Measurements from ENCODE around the gene FANK1. TPM values are rescaled to one million over a fixed set of nuclear protein-coding genes. Genes with fewer than 3 reads are reported as not detected.
A peak's percentile ranks its signal among the peaks of the same experiment; 100 is the strongest.

Gene FANK1
- total RNA-seq, 2 donors from 2014 or later = 0.60 to 4.5 TPM

DNA sequence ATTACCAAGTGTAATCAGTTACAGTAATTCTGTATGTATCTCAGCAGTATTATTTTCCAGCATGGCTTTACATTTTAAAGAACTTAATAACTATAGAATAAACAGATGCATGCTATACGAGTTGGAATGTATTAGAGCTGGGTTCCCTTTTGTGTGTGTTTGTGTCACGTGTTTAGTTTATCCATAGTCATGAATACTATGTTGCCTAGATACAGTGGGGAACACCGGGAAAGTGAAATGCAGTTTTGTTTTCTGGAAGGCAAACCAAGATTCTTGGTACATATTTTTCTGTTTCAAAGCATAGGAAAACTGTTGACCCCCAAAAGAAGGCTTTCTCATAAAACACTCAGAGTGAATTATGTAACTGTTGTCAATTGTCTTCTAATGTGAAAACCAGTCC is 119.0 kb downstream of the FANK1 start:
- Mint-ChIP-seq H3K4me1 (peaks cover 3% of the 10 kb centered on the region), H3K4me3 (no peak overlapping the region), H3K27ac (no peak overlapping the region), H3K36me3 (ENCODE audit: low read depth) (peaks cover 2% of the 10 kb centered on the region), H3K27me3 (peaks cover 21% of the 10 kb centered on the region)
- DNase-seq (no peak), ATAC-seq (no peak)
- no peaks in the 10 kb centered on the region for H3K9me3 ChIP-seq (ENCODE audit: control insufficient read depth, low read length, poor library complexity, severe bottlenecking)

DNA sequence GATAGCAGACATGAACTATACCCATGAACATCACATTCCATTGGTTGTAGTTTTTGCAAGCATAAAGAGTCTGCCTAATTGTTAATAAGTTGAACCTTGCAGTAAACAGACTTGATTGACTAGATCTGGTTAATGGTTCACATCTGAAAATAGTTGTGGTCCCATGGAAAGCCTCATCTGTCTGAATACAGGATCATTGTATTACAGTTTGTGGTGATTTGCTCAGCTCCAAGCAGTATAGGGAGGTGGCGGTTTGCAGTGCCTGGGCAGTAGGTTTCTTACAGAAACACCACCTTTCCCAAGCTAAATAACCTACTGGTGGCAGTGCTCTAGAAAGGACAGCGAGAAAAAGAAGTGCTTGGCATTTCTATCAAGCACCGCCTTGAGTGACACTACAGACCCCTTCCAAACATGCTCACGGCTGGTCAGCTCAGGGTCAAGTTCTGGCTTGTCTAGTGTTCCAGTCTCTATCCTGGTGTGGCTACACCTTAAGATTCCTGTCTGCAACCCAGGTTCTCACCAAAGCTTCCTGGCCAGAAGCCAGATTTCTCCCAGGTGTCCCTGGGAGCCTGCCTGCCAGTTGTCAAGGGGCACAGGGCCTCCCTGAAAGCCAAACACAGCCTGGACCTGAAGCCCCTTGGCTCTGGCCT is 119.9 kb downstream of the FANK1 start:
- ATAC-seq (no peak), DNase-seq (no peak)
- Mint-ChIP-seq H3K4me1 (peaks cover 3% of the 10 kb centered on the region), H3K27me3 (peaks cover 21% of the 10 kb centered on the region), H3K36me3 (ENCODE audit: low read depth) (peaks cover 2% of the 10 kb centered on the region), H3K27ac (no peak overlapping the region), H3K4me3 (no peak overlapping the region)
- no peaks in the 10 kb centered on the region for H3K9me3 ChIP-seq (ENCODE audit: control insufficient read depth, low read length, poor library complexity, severe bottlenecking)

GRCh38 chr10:126016882-126017281 is 120.5 kb downstream of the FANK1 start:
- H3K9me3 ChIP-seq (ENCODE audit: control insufficient read depth, low read length, poor library complexity, severe bottlenecking) = no peaks in the 10 kb centered on the region
- Mint-ChIP-seq H3K27ac (no peak overlapping the region), H3K27me3 (peaks cover 21% of the 10 kb centered on the region), H3K36me3 (ENCODE audit: low read depth) (peaks cover 2% of the 10 kb centered on the region), H3K4me3 (no peak overlapping the region), H3K4me1 (peaks cover 3% of the 10 kb centered on the region)
- no peak for DNase-seq
- ATAC-seq = no peak

- Mint-ChIP-seq H3K36me3 (ENCODE audit: low read depth) (no peaks in the 10 kb centered on the region), H3K27ac (no peak overlapping the region), H3K4me3 (no peak overlapping the region), H3K4me1 (no peaks in the 10 kb centered on the region), H3K27me3 (peaks cover 21% of the 10 kb centered on the region)
- DNase-seq (no peak), ATAC-seq (no peak)
- H3K9me3 ChIP-seq (ENCODE audit: control insufficient read depth, low read length, poor library complexity, severe bottlenecking) = no peaks in the 10 kb centered on the region
Observed at GRCh38 chr10:126017961-126018560, 121.7 kb downstream of the FANK1 start.

DNA sequence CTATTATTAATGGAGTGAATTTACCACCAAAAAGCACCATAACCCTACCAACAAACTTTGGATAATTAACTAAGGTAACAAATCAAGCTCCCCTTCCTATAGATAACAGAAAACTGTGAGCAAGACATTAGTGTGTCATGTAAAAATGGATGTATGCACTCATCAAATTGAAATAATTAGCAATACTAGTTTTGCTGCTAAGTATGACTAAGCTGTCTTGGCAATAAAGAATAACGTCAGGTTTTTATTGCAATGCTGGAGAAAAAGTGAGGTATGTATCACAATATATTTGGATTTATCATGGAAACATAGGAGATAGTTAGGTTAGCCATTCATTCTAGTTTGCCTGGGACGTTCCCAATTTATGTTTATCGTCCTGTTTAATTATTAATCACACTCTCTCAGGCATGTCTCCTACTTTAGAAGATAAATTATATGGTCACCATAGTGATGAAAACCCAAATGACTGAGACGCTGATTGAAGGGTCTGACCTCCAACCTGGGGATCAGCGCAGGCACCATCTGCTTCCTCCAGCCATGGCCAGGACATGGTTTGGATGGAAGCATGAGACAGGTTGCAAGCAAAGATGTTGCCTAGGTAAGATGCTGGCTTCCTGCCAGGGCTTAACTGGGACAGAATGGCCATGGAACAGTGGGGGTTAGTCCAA is 125.6 kb downstream of the FANK1 start:
- H3K27ac Mint-ChIP-seq = no peak overlapping the region
- no peaks in the 10 kb centered on the region for H3K9me3 ChIP-seq (ENCODE audit: control insufficient read depth, low read length, poor library complexity, severe bottlenecking)
- H3K27me3 Mint-ChIP-seq = peaks cover 15% of the 10 kb centered on the region
- DNase-seq = no peak
- no peak overlapping the region for H3K4me3 Mint-ChIP-seq
- no peaks in the 10 kb centered on the region for H3K36me3 Mint-ChIP-seq (ENCODE audit: low read depth)
- ATAC-seq = no peak
- no peaks in the 10 kb centered on the region for H3K4me1 Mint-ChIP-seq

DNA sequence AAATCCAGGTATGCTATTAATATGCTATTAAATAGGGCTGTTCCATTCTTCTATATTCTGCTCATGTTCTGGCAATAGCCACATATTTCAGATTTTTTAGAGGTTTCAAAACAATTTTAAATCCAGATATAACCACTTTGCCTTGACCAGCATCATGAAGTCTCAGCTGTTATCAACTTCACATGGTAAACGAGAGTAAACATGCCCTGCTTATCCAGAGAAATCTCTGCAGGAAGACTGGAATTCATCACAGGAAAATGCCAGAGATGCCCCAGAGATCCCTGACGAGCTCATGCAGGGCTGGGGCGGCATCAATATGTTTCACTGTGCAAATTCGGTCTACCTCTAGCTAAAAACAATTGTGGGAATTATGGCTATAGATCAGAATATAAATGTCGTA is 126.5 kb downstream of the FANK1 start:
- no peak overlapping the region for H3K4me3 Mint-ChIP-seq
- no peaks in the 10 kb centered on the region for H3K4me1 Mint-ChIP-seq
- H3K9me3 ChIP-seq (ENCODE audit: control insufficient read depth, low read length, poor library complexity, severe bottlenecking) = peaks cover 1% of the 10 kb centered on the region
- no peak overlapping the region for H3K27ac Mint-ChIP-seq
- H3K27me3 Mint-ChIP-seq = peaks cover 11% of the 10 kb centered on the region
- H3K36me3 Mint-ChIP-seq (ENCODE audit: low read depth) = no peaks in the 10 kb centered on the region
- DNase-seq = no peak
- ATAC-seq = no peak

DNA sequence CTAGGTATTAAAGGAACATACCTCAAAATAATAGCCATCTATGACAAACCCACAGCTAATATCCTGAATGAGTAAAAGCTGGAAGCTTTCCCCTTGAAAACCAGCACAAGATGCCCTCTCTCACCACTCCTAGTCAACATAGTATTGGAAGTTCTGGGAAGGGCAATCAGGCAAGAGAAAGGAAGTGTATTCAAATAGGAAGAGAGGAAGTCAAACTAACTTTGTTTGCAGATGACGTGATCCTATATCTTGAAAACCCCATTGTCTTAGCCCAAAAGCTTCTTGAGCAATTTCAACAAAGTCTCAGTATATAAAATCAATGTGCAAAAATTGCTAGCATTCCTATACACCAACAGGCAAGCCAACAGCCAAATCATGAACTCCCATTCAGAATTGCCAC is 131.3 kb downstream of the FANK1 start:
- H3K4me3 Mint-ChIP-seq = no peak overlapping the region
- H3K9me3 ChIP-seq (ENCODE audit: control insufficient read depth, low read length, poor library complexity, severe bottlenecking) = peaks cover 2% of the 10 kb centered on the region
- H3K27ac Mint-ChIP-seq = no peak overlapping the region
- no peak for DNase-seq
- H3K36me3 Mint-ChIP-seq (ENCODE audit: low read depth) = no peaks in the 10 kb centered on the region
- ATAC-seq = no peak
- H3K27me3 Mint-ChIP-seq = no peaks in the 10 kb centered on the region
- no peaks in the 10 kb centered on the region for H3K4me1 Mint-ChIP-seq

DNA sequence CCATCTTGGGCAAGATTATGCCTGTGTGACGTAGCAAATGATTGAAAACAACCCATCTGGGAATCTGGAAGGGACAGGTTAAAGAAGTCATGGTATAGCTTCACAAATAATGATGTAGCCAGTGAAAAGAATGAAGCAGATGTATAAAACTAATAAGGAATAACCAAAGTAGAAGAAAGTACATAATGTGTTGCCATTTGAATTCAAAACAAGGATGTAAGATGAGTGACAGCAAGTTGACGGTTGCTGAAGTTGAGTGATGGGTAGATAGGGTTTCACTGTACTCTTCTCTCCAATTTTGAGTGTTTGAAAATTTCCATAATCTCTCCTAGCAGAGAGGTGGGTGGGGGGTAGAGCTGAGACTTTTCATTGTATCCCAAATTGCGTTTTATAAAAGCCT is 133.6 kb downstream of the FANK1 start:
- H3K9me3 ChIP-seq (ENCODE audit: control insufficient read depth, low read length, poor library complexity, severe bottlenecking) = peaks cover 2% of the 10 kb centered on the region
- ATAC-seq (no peak), DNase-seq (no peak)
- Mint-ChIP-seq H3K36me3 (ENCODE audit: low read depth) (no peaks in the 10 kb centered on the region), H3K4me3 (no peak overlapping the region), H3K4me1 (no peaks in the 10 kb centered on the region), H3K27ac (no peak overlapping the region), H3K27me3 (no peaks in the 10 kb centered on the region)

- H3K9me3 ChIP-seq (ENCODE audit: control insufficient read depth, low read length, poor library complexity, severe bottlenecking) = no peaks in the 10 kb centered on the region
- Mint-ChIP-seq H3K4me3 (no peak overlapping the region), H3K27ac (no peak overlapping the region), H3K36me3 (ENCODE audit: low read depth) (no peaks in the 10 kb centered on the region), H3K27me3 (no peaks in the 10 kb centered on the region), H3K4me1 (no peaks in the 10 kb centered on the region)
- ATAC-seq (no peak), DNase-seq (no peak)
Observed at GRCh38 chr10:126034586-126034985, 138.2 kb downstream of the FANK1 start.

DNA sequence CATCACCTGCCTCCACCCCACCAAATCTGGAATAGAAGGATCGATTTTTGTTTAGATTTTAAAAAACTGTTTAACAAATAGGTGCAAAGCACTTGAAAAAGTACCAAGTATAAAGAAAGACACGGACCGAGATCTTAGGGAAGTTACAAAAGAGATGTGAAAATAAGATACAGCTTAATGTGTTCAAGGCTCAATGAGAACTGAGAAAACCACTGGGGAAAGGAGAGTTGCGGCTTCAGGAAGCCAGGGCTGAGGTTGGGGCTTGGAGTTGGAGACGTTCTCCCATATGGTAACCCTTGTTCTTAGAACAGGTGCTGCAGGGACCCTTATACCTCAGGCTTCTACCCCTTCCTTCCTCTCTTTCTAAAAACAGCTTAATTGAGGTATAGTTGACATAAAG is 140.2 kb downstream of the FANK1 start:
- no peak for DNase-seq
- H3K36me3 Mint-ChIP-seq (ENCODE audit: low read depth) = peaks cover 2% of the 10 kb centered on the region
- peaks cover 4% of the 10 kb centered on the region for H3K4me1 Mint-ChIP-seq
- no peaks in the 10 kb centered on the region for H3K27me3 Mint-ChIP-seq
- no peak overlapping the region for H3K27ac Mint-ChIP-seq
- H3K4me3 Mint-ChIP-seq = no peak overlapping the region
- no peak for ATAC-seq
- H3K9me3 ChIP-seq (ENCODE audit: control insufficient read depth, low read length, poor library complexity, severe bottlenecking) = no peaks in the 10 kb centered on the region

GRCh38 chr10:126037946-126038345 is 141.6 kb downstream of the FANK1 start:
- H3K36me3 Mint-ChIP-seq (ENCODE audit: low read depth) = peaks cover 2% of the 10 kb centered on the region
- ATAC-seq (no peak), DNase-seq (no peak)
- peaks cover 13% of the 10 kb centered on the region for H3K4me1 Mint-ChIP-seq
- H3K27me3 Mint-ChIP-seq = no peaks in the 10 kb centered on the region
- no peak overlapping the region for H3K4me3 Mint-ChIP-seq
- peak overlapping the region; percentile 29 for H3K27ac Mint-ChIP-seq
- no peaks in the 10 kb centered on the region for H3K9me3 ChIP-seq (ENCODE audit: control insufficient read depth, low read length, poor library complexity, severe bottlenecking)

DNA sequence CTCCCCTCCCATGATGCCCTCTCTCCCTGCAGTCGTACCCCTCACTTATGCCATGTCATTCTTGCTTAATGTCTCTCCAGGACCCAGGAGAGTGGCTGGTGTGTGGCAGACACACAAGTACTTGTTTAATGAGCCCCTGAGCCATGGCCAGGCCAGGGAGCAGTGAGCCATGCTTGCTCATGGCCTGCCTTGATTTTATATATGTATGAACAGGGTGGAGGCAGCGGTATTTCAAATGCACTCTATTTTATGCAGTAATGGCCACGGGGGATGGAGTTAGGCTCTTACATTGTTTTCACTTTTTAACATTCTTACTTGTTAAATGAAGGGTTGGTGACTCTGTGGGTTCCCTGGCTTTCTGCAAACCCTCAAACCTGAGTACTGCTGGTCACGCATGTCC is 144.8 kb downstream of the FANK1 start:
- peak overlapping the region; percentile 94 for H3K27ac Mint-ChIP-seq
- peaks cover 2% of the 10 kb centered on the region for H3K36me3 Mint-ChIP-seq (ENCODE audit: low read depth)
- no peaks in the 10 kb centered on the region for H3K27me3 Mint-ChIP-seq
- ATAC-seq = no peak
- H3K4me3 Mint-ChIP-seq = no peak overlapping the region
- DNase-seq = no peak
- no peaks in the 10 kb centered on the region for H3K9me3 ChIP-seq (ENCODE audit: control insufficient read depth, low read length, poor library complexity, severe bottlenecking)
- H3K4me1 Mint-ChIP-seq = peaks cover 13% of the 10 kb centered on the region

DNA sequence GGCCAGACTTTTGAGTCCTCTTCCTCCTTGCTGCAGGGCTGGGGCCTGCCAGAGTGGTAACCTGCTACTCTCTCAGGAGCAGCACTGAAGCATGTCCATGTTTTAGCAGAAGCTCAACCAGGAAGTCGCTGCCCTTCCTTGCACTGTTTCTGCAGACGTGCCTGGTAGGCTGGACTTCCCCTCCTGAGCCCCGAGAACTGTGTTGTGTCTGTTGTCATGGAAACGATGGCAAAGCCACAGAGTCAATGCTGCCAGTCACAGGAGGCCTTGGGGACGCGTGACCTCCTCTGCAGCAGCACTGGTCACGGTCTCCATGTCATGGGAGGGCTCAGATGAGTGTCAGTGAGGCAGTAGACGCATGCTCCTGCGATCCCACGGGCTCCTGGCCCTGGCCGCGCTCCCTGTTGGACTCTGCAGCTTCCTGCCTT is 145.5 kb downstream of the FANK1 start:
- peak overlapping the region; percentile 94 for H3K27ac Mint-ChIP-seq
- DNase-seq = peak; percentile 52 to 78 (median 53)
- H3K4me3 Mint-ChIP-seq = peak overlapping the region; percentile 63

GRCh38 chr10:126042354-126042753 is 146.0 kb downstream of the FANK1 start:
- peak overlapping the region; percentile 63 for H3K4me3 Mint-ChIP-seq
- no peaks in the 10 kb centered on the region for H3K9me3 ChIP-seq (ENCODE audit: control insufficient read depth, low read length, poor library complexity, severe bottlenecking)
- ATAC-seq (no peak), DNase-seq (no peak)
- peaks cover 13% of the 10 kb centered on the region for H3K4me1 Mint-ChIP-seq
- H3K27ac Mint-ChIP-seq = peak overlapping the region; percentile 94
- peaks cover 2% of the 10 kb centered on the region for H3K36me3 Mint-ChIP-seq (ENCODE audit: low read depth)
- H3K27me3 Mint-ChIP-seq = no peaks in the 10 kb centered on the region

More for the DNA sequence above, 145.5 kb downstream of the FANK1 start:
- H3K27me3 Mint-ChIP-seq = no peaks in the 10 kb centered on the region
- peaks cover 2% of the 10 kb centered on the region for H3K36me3 Mint-ChIP-seq (ENCODE audit: low read depth)
- no peaks in the 10 kb centered on the region for H3K9me3 ChIP-seq (ENCODE audit: control insufficient read depth, low read length, poor library complexity, severe bottlenecking)
- ATAC-seq = peak; percentile 94
- peaks cover 13% of the 10 kb centered on the region for H3K4me1 Mint-ChIP-seq
